ENCODE data around the gene RIMS1. TPM values are rescaled to one million over a fixed set of nuclear protein-coding genes. Genes with fewer than 3 reads are reported as not detected.

Gene RIMS1
- total RNA-seq, 1 donor from 2014 or later: not detected

GRCh38 chr6:71908162-71908765 is 21.9 kb downstream of the RIMS1 start:
- H3K36me3 Mint-ChIP-seq (ENCODE audit: low read depth): no peaks in the 10 kb centered on the region
- no peak for DNase-seq (ENCODE audit: low spot score)
- H3K4me3 Mint-ChIP-seq (ENCODE audit: low read depth): no peak overlapping the region
- no peak overlapping the region for H3K27ac Mint-ChIP-seq
- intact Hi-C loops (cut with micrococcal nuclease): no loop called here
- H3K9me3 Mint-ChIP-seq: no peaks in the 10 kb centered on the region
- no peaks in the 10 kb centered on the region for H3K4me1 Mint-ChIP-seq (ENCODE audit: low read depth)
- no peaks in the 10 kb centered on the region for H3K27me3 Mint-ChIP-seq (ENCODE audit: low read depth)

GRCh38 chr6:71913444-71914234 is 27.3 kb downstream of the RIMS1 start:
- Mint-ChIP-seq H3K27me3 (ENCODE audit: low read depth) (no peaks in the 10 kb centered on the region), H3K9me3 (no peaks in the 10 kb centered on the region), H3K4me3 (ENCODE audit: low read depth) (no peak overlapping the region), H3K36me3 (ENCODE audit: low read depth) (no peaks in the 10 kb centered on the region), H3K27ac (no peak overlapping the region), H3K4me1 (ENCODE audit: low read depth) (no peaks in the 10 kb centered on the region)
- intact Hi-C loops (cut with micrococcal nuclease): no loop called here
- no peak for DNase-seq (ENCODE audit: low spot score)

- no peak for DNase-seq (ENCODE audit: low spot score)
- H3K4me3 Mint-ChIP-seq (ENCODE audit: low read depth): no peak overlapping the region
- H3K27me3 Mint-ChIP-seq (ENCODE audit: low read depth): no peaks in the 10 kb centered on the region
- H3K36me3 Mint-ChIP-seq (ENCODE audit: low read depth): no peaks in the 10 kb centered on the region
- no peaks in the 10 kb centered on the region for H3K9me3 Mint-ChIP-seq
- no peak overlapping the region for H3K27ac Mint-ChIP-seq
- intact Hi-C loops (cut with micrococcal nuclease): no loop called here
- no peaks in the 10 kb centered on the region for H3K4me1 Mint-ChIP-seq (ENCODE audit: low read depth)
Measured at GRCh38 chr6:71929047-71929446, 42.7 kb downstream of the RIMS1 start.

- no peaks in the 10 kb centered on the region for H3K27me3 Mint-ChIP-seq (ENCODE audit: low read depth)
- intact Hi-C loops (cut with micrococcal nuclease): no loop called here
- no peak for DNase-seq (ENCODE audit: low spot score)
- no peaks in the 10 kb centered on the region for H3K9me3 Mint-ChIP-seq
- no peak overlapping the region for H3K27ac Mint-ChIP-seq
- no peaks in the 10 kb centered on the region for H3K36me3 Mint-ChIP-seq (ENCODE audit: low read depth)
- H3K4me1 Mint-ChIP-seq (ENCODE audit: low read depth): no peaks in the 10 kb centered on the region
- H3K4me3 Mint-ChIP-seq (ENCODE audit: low read depth): no peak overlapping the region
Measured at GRCh38 chr6:71933881-71934280, 47.5 kb downstream of the RIMS1 start.

GRCh38 chr6:71965404-71965803 is 79.1 kb downstream of the RIMS1 start:
- no peak for DNase-seq (ENCODE audit: low spot score)
- intact Hi-C loops (cut with micrococcal nuclease): no loop called here
- Mint-ChIP-seq H3K36me3 (ENCODE audit: low read depth) (no peaks in the 10 kb centered on the region), H3K27ac (no peak overlapping the region), H3K9me3 (no peaks in the 10 kb centered on the region), H3K27me3 (ENCODE audit: low read depth) (no peaks in the 10 kb centered on the region), H3K4me3 (ENCODE audit: low read depth) (no peak overlapping the region), H3K4me1 (ENCODE audit: low read depth) (no peaks in the 10 kb centered on the region)

- no peak overlapping the region for H3K4me3 Mint-ChIP-seq (ENCODE audit: low read depth)
- H3K27me3 Mint-ChIP-seq (ENCODE audit: low read depth): no peaks in the 10 kb centered on the region
- H3K9me3 Mint-ChIP-seq: peaks cover 4% of the 10 kb centered on the region
- intact Hi-C loops (cut with micrococcal nuclease): no loop called here
- no peaks in the 10 kb centered on the region for H3K4me1 Mint-ChIP-seq (ENCODE audit: low read depth)
- DNase-seq (ENCODE audit: low spot score): no peak
- H3K27ac Mint-ChIP-seq: no peak overlapping the region
- no peaks in the 10 kb centered on the region for H3K36me3 Mint-ChIP-seq (ENCODE audit: low read depth)
Measured at GRCh38 chr6:71967436-71967835, 81.1 kb downstream of the RIMS1 start.

GRCh38 chr6:71977884-71978283 is 91.5 kb downstream of the RIMS1 start:
- H3K9me3 Mint-ChIP-seq: no peaks in the 10 kb centered on the region
- H3K36me3 Mint-ChIP-seq (ENCODE audit: low read depth): no peaks in the 10 kb centered on the region
- H3K4me3 Mint-ChIP-seq (ENCODE audit: low read depth): no peak overlapping the region
- H3K27ac Mint-ChIP-seq: no peak overlapping the region
- DNase-seq (ENCODE audit: low spot score): no peak
- no peaks in the 10 kb centered on the region for H3K27me3 Mint-ChIP-seq (ENCODE audit: low read depth)
- H3K4me1 Mint-ChIP-seq (ENCODE audit: low read depth): no peaks in the 10 kb centered on the region
- intact Hi-C loops (cut with micrococcal nuclease): no loop called here

- no peaks in the 10 kb centered on the region for H3K36me3 Mint-ChIP-seq (ENCODE audit: low read depth)
- H3K27ac Mint-ChIP-seq: no peak overlapping the region
- H3K27me3 Mint-ChIP-seq (ENCODE audit: low read depth): no peaks in the 10 kb centered on the region
- no peak for DNase-seq (ENCODE audit: low spot score)
- no peaks in the 10 kb centered on the region for H3K4me1 Mint-ChIP-seq (ENCODE audit: low read depth)
- no peak overlapping the region for H3K4me3 Mint-ChIP-seq (ENCODE audit: low read depth)
- intact Hi-C loops (cut with micrococcal nuclease): no loop called here
- H3K9me3 Mint-ChIP-seq: no peaks in the 10 kb centered on the region
Measured at GRCh38 chr6:71979911-71980310, 93.6 kb downstream of the RIMS1 start.

- Mint-ChIP-seq H3K36me3 (ENCODE audit: low read depth) (no peaks in the 10 kb centered on the region), H3K27me3 (ENCODE audit: low read depth) (no peaks in the 10 kb centered on the region), H3K4me3 (ENCODE audit: low read depth) (no peak overlapping the region), H3K9me3 (no peaks in the 10 kb centered on the region), H3K4me1 (ENCODE audit: low read depth) (no peaks in the 10 kb centered on the region), H3K27ac (no peak overlapping the region)
- DNase-seq (ENCODE audit: low spot score): no peak
- intact Hi-C loops (cut with micrococcal nuclease): no loop called here
Measured at GRCh38 chr6:71982389-71982788, 96.0 kb downstream of the RIMS1 start.

- DNase-seq (ENCODE audit: low spot score): no peak
- intact Hi-C loops (cut with micrococcal nuclease): no loop called here
- H3K4me3 Mint-ChIP-seq (ENCODE audit: low read depth): no peak overlapping the region
- no peaks in the 10 kb centered on the region for H3K36me3 Mint-ChIP-seq (ENCODE audit: low read depth)
- no peak overlapping the region for H3K27ac Mint-ChIP-seq
- H3K4me1 Mint-ChIP-seq (ENCODE audit: low read depth): no peaks in the 10 kb centered on the region
- no peaks in the 10 kb centered on the region for H3K9me3 Mint-ChIP-seq
- no peaks in the 10 kb centered on the region for H3K27me3 Mint-ChIP-seq (ENCODE audit: low read depth)
Measured at GRCh38 chr6:71983131-71983530, 96.8 kb downstream of the RIMS1 start.

- H3K9me3 Mint-ChIP-seq: no peaks in the 10 kb centered on the region
- H3K4me3 Mint-ChIP-seq (ENCODE audit: low read depth): no peak overlapping the region
- H3K4me1 Mint-ChIP-seq (ENCODE audit: low read depth): no peaks in the 10 kb centered on the region
- intact Hi-C loops (cut with micrococcal nuclease): no loop called here
- no peak for DNase-seq (ENCODE audit: low spot score)
- no peak overlapping the region for H3K27ac Mint-ChIP-seq
- no peaks in the 10 kb centered on the region for H3K36me3 Mint-ChIP-seq (ENCODE audit: low read depth)
- no peaks in the 10 kb centered on the region for H3K27me3 Mint-ChIP-seq (ENCODE audit: low read depth)
Measured at GRCh38 chr6:71994705-71995271, 108.4 kb downstream of the RIMS1 start.

- Mint-ChIP-seq H3K9me3 (no peaks in the 10 kb centered on the region), H3K4me3 (ENCODE audit: low read depth) (no peak overlapping the region), H3K4me1 (ENCODE audit: low read depth) (no peaks in the 10 kb centered on the region), H3K36me3 (ENCODE audit: low read depth) (no peaks in the 10 kb centered on the region), H3K27ac (no peak overlapping the region), H3K27me3 (ENCODE audit: low read depth) (no peaks in the 10 kb centered on the region)
- no peak for DNase-seq (ENCODE audit: low spot score)
- intact Hi-C loops (cut with micrococcal nuclease): no loop called here
Measured at GRCh38 chr6:71997341-71997740, 111.0 kb downstream of the RIMS1 start.

GRCh38 chr6:72002415-72002814 is 116.1 kb downstream of the RIMS1 start:
- no peaks in the 10 kb centered on the region for H3K36me3 Mint-ChIP-seq (ENCODE audit: low read depth)
- intact Hi-C loops (cut with micrococcal nuclease): no loop called here
- no peak overlapping the region for H3K4me3 Mint-ChIP-seq (ENCODE audit: low read depth)
- H3K27ac Mint-ChIP-seq: no peak overlapping the region
- no peaks in the 10 kb centered on the region for H3K4me1 Mint-ChIP-seq (ENCODE audit: low read depth)
- no peaks in the 10 kb centered on the region for H3K27me3 Mint-ChIP-seq (ENCODE audit: low read depth)
- no peak for DNase-seq (ENCODE audit: low spot score)
- peaks cover 5% of the 10 kb centered on the region for H3K9me3 Mint-ChIP-seq

Measured in activated T-helper 2 cell treated with anti-CD3 and anti-CD28 coated beads, Interferon-gamma antibody, Interleukin-2, Interleukin-4, amounts not matched to agents 10 μg/mL and 5 μg/mL and 100 μg/mL, durations not matched to agents 14 hours and 24 hours and 36 hours (primary cell).